ENCODE results near the gene FBXO38.

FBXO38 gene

DNA sequence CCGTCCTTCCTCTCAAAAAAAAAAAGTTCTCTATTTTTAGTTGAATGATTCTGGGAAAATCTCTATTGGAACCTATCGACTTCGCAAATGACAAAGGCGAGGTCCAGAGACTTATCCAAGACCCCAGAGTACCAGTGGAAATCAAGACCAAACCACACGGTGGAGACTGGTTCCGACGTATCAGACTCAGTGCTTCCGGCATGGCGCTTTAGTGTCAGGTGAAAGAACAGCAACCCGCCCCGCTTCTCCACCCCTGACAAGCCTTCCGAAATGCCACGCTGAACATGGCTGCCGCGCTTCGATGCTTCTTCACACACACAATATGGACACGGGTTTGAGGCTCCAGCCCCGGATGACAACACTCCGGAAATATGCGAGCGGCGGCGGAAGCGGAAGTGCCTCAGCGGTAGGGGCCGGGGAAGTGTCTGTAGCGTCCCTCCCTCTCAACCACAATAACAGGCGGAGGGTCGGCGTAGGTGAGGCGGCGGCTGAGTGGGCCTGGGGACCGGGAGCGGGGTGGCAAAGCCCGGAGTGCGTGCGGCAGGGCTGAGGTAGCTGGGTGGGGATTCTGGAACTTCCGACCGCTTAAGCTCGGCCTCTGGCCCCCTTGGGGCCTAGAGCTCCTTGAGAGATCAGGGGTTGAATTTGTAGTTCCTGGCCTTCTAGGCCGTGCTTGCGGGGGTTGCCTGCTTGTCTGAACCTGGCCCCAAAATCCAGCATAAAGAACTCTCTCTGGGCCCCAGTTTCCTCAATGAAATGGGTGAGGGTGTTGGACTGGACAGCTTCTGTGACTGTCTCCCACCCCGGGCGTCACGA, at the start of gene FBXO38:
Gene FBXO38 (plus strand): TSS at position 395 of the 816 bp plus-strand sequence. CDS start 10,819 bp downstream, outside the sequence.
- H3K4me2 ChIP-seq (ENCODE audit: low read length), result peak within 1 kb of the TSS; percentile 95
- H4K20me1 ChIP-seq (ENCODE audit: insufficient read depth, low read length), result no peaks in the 10 kb centered on the region
- peak within 1 kb of the TSS; percentile 83 for H3K9ac ChIP-seq (ENCODE audit: low read length)
- H3K36me3 ChIP-seq (ENCODE audit: insufficient read depth, low read length), result peaks cover 16% of the 10 kb centered on the region
- TF ChIP-seq EZH2 (IDR thresholded peaks at IDR 0.05; ENCODE audit: borderline replicate concordance, low read length), result no peak
- TF ChIP-seq, protein P1, sequence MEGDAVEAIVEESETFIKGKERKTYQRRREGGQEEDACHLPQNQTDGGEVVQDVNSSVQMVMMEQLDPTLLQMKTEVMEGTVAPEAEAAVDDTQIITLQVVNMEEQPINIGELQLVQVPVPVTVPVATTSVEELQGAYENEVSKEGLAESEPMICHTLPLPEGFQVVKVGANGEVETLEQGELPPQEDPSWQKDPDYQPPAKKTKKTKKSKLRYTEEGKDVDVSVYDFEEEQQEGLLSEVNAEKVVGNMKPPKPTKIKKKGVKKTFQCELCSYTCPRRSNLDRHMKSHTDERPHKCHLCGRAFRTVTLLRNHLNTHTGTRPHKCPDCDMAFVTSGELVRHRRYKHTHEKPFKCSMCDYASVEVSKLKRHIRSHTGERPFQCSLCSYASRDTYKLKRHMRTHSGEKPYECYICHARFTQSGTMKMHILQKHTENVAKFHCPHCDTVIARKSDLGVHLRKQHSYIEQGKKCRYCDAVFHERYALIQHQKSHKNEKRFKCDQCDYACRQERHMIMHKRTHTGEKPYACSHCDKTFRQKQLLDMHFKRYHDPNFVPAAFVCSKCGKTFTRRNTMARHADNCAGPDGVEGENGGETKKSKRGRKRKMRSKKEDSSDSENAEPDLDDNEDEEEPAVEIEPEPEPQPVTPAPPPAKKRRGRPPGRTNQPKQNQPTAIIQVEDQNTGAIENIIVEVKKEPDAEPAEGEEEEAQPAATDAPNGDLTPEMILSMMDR (IDR thresholded peaks at IDR 0.05; ENCODE audit: low read length), result peak; percentile 23; the same call in 1 of the 2 replicates
- H3K27me3 ChIP-seq (ENCODE audit: insufficient read depth, low read length), result no peaks in the 10 kb centered on the region
- peak within 1 kb of the TSS; percentile 85 for H3K4me3 ChIP-seq (ENCODE audit: low read depth, low read length, poor library complexity, severe bottlenecking)
- H2AFZ ChIP-seq (ENCODE audit: low read length), result peak within 1 kb of the TSS; percentile 32; the same call in 1 of the 2 replicates
- no peaks in the 10 kb centered on the region for H3F3A ChIP-seq (ENCODE audit: insufficient read depth, low read length)
- H3K79me2 ChIP-seq (ENCODE audit: insufficient read depth, low read length), result peaks cover 35% of the 10 kb centered on the region
- H3K4me1 ChIP-seq (ENCODE audit: insufficient read depth, low read length, severe bottlenecking), result peaks cover 31% of the 10 kb centered on the region
- H3K9me2 ChIP-seq (ENCODE audit: low read depth, low read length), result no peaks in the 10 kb centered on the region
- peak within 1 kb of the TSS; percentile 34 for H3K27ac ChIP-seq (ENCODE audit: low read depth, low read length, poor library complexity, severe bottlenecking)
- H3K9me3 ChIP-seq (ENCODE audit: low read length), result 0 out of 2 replicates have a peak, but pooled peaks cover 2% of the 10 kb centered on the region

- TF ChIP-seq, protein P1 (IDR thresholded peaks at IDR 0.05; ENCODE audit: low read length), result no peak
- TF ChIP-seq EZH2 (IDR thresholded peaks at IDR 0.05; ENCODE audit: borderline replicate concordance, low read length), result no peak
- H3F3A ChIP-seq (ENCODE audit: insufficient read depth, low read length), result no peaks in the 10 kb centered on the region
- no peaks in the 10 kb centered on the region for H3K36me3 ChIP-seq (ENCODE audit: insufficient read depth, low read length)
These were observed 48.5 kb upstream of the FBXO38 start, which contains the start of gene SPINK9 for GRCh38 chr5:148335259-148335658. Gene SPINK9 (plus strand): TSS chr5:148335559. CDS start chr5:148335614, 55 bp downstream.

DNA sequence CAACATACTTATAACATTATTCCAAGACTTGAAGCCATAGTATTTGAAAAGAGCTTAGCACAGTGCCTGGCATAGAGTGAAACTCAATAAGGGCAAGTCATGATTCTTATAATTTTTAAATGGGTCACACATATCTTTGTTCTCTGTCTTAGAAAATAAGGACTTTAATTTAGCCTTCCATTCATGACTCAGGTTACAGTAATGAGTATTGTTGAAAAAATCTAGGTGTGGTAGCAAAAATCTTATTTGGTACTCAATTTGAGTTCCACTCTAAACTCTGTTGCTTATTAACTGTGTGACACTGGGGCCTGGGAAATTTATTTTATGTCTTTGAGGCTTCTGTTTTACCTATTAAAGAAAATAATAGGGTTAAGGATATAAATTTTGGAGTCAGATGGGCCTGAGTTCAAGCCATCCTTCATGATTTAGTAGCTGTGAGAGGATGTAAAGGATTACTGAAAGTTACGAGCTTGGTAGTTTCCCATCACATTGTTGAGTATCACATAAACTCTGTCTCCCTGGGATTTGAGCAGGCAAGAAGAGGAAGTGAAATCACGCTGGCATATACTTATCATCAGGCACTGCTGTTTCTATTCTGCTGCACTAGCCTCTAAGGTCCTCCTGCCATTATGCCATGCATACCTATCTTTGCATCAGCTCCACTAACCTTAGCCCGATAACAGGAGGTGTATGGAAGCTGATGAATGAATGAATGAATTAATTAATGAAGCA, 46.9 kb upstream of the FBXO38 start:
- no peaks in the 10 kb centered on the region for H3K4me1 ChIP-seq (ENCODE audit: insufficient read depth, low read length, severe bottlenecking)
- H3K9me3 ChIP-seq (ENCODE audit: low read length), result no peaks in the 10 kb centered on the region
- no peaks in the 10 kb centered on the region for H3K36me3 ChIP-seq (ENCODE audit: insufficient read depth, low read length)
- H3K4me2 ChIP-seq (ENCODE audit: low read length), result no peak overlapping the region
- H3K27ac ChIP-seq (ENCODE audit: low read depth, low read length, poor library complexity, severe bottlenecking), result no peak overlapping the region
- no peak overlapping the region for H3K9ac ChIP-seq (ENCODE audit: low read length)
- no peaks in the 10 kb centered on the region for H3K79me2 ChIP-seq (ENCODE audit: insufficient read depth, low read length)
- H3K9me2 ChIP-seq (ENCODE audit: low read depth, low read length), result no peaks in the 10 kb centered on the region
- H3F3A ChIP-seq (ENCODE audit: insufficient read depth, low read length), result no peaks in the 10 kb centered on the region
- H3K4me3 ChIP-seq (ENCODE audit: low read depth, low read length, poor library complexity, severe bottlenecking), result no peak overlapping the region
- H3K27me3 ChIP-seq (ENCODE audit: insufficient read depth, low read length), result no peaks in the 10 kb centered on the region
- TF ChIP-seq EZH2 (IDR thresholded peaks at IDR 0.05; ENCODE audit: borderline replicate concordance, low read length), result no peak
- TF ChIP-seq, protein P1 (IDR thresholded peaks at IDR 0.05; ENCODE audit: low read length), result no peak
- H4K20me1 ChIP-seq (ENCODE audit: insufficient read depth, low read length), result no peaks in the 10 kb centered on the region
- no peak overlapping the region for H2AFZ ChIP-seq (ENCODE audit: low read length)

More at GRCh38 chr5:148335259-148335658, 48.5 kb upstream of the FBXO38 start, which contains the start of gene SPINK9:
- no peaks in the 10 kb centered on the region for H3K9me2 ChIP-seq (ENCODE audit: low read depth, low read length)
- no peaks in the 10 kb centered on the region for H3K27me3 ChIP-seq (ENCODE audit: insufficient read depth, low read length)
- no peak within 1 kb of the TSS for H3K27ac ChIP-seq (ENCODE audit: low read depth, low read length, poor library complexity, severe bottlenecking)
- no peaks in the 10 kb centered on the region for H3K4me1 ChIP-seq (ENCODE audit: insufficient read depth, low read length, severe bottlenecking)
- H4K20me1 ChIP-seq (ENCODE audit: insufficient read depth, low read length), result no peaks in the 10 kb centered on the region
- no peak within 1 kb of the TSS for H3K4me3 ChIP-seq (ENCODE audit: low read depth, low read length, poor library complexity, severe bottlenecking)
- H3K79me2 ChIP-seq (ENCODE audit: insufficient read depth, low read length), result no peaks in the 10 kb centered on the region
- no peak within 1 kb of the TSS for H2AFZ ChIP-seq (ENCODE audit: low read length)
- no peak within 1 kb of the TSS for H3K4me2 ChIP-seq (ENCODE audit: low read length)
- H3K9ac ChIP-seq (ENCODE audit: low read length), result no peak within 1 kb of the TSS
- no peaks in the 10 kb centered on the region for H3K9me3 ChIP-seq (ENCODE audit: low read length)
